Measurements from ENCODE around the gene VASH1.

The VASH1 gene

GRCh38 chr14:76829013-76829365 lies 67.7 kb downstream of the VASH1 start:
- Histone ChIP-seq H4K20me1 (ENCODE audit: insufficient read depth, low read length) (no peaks in the 10 kb centered on the region), H3K9me3 (ENCODE audit: low read length) (no peaks in the 10 kb centered on the region), H3K9ac (ENCODE audit: low read length) (no peak overlapping the region), H3K27ac (ENCODE audit: low read depth, low read length, poor library complexity, severe bottlenecking) (no peak overlapping the region), H3K9me2 (ENCODE audit: low read depth, low read length) (no peaks in the 10 kb centered on the region), H3K79me2 (ENCODE audit: insufficient read depth, low read length) (no peaks in the 10 kb centered on the region), H3K4me2 (ENCODE audit: low read length) (no peak overlapping the region), H3K4me1 (ENCODE audit: insufficient read depth, low read length, severe bottlenecking) (no peaks in the 10 kb centered on the region), H3K27me3 (ENCODE audit: insufficient read depth, low read length) (0 out of 2 replicates have a peak, but pooled peaks cover 7% of the 10 kb centered on the region), H3K36me3 (ENCODE audit: insufficient read depth, low read length) (no peaks in the 10 kb centered on the region), H2AFZ (ENCODE audit: low read length) (no peak overlapping the region), H3K4me3 (ENCODE audit: low read depth, low read length, poor library complexity, severe bottlenecking) (no peak overlapping the region), H3F3A (ENCODE audit: insufficient read depth, low read length) (no peaks in the 10 kb centered on the region)
- TF ChIP-seq EZH2 (IDR thresholded peaks at IDR 0.05; ENCODE audit: borderline replicate concordance, low read length) (no peak), CTCF (IDR thresholded peaks at IDR 0.05; ENCODE audit: low read length) (no peak)

- H3K27ac ChIP-seq (ENCODE audit: low read depth, low read length, poor library complexity, severe bottlenecking): no peak overlapping the region
- no peaks in the 10 kb centered on the region for H3K4me1 ChIP-seq (ENCODE audit: insufficient read depth, low read length, severe bottlenecking)
- no peaks in the 10 kb centered on the region for H3K9me3 ChIP-seq (ENCODE audit: low read length)
- H4K20me1 ChIP-seq (ENCODE audit: insufficient read depth, low read length): no peaks in the 10 kb centered on the region
- no peaks in the 10 kb centered on the region for H3K36me3 ChIP-seq (ENCODE audit: insufficient read depth, low read length)
- no peaks in the 10 kb centered on the region for H3K79me2 ChIP-seq (ENCODE audit: insufficient read depth, low read length)
- H3K9ac ChIP-seq (ENCODE audit: low read length): no peak overlapping the region
- H3K27me3 ChIP-seq (ENCODE audit: insufficient read depth, low read length): 0 out of 2 replicates have a peak, but pooled peaks cover 7% of the 10 kb centered on the region
- no peaks in the 10 kb centered on the region for H3F3A ChIP-seq (ENCODE audit: insufficient read depth, low read length)
- H2AFZ ChIP-seq (ENCODE audit: low read length): no peak overlapping the region
- no peak overlapping the region for H3K4me2 ChIP-seq (ENCODE audit: low read length)
- no peak for TF ChIP-seq CTCF (IDR thresholded peaks at IDR 0.05; ENCODE audit: low read length)
- TF ChIP-seq EZH2 (IDR thresholded peaks at IDR 0.05; ENCODE audit: borderline replicate concordance, low read length): no peak
- H3K4me3 ChIP-seq (ENCODE audit: low read depth, low read length, poor library complexity, severe bottlenecking): no peak overlapping the region
- H3K9me2 ChIP-seq (ENCODE audit: low read depth, low read length): no peaks in the 10 kb centered on the region
Measured at GRCh38 chr14:76829650-76830421, 68.6 kb downstream of the VASH1 start.

GRCh38 chr14:76830556-76830955 lies 69.3 kb downstream of the VASH1 start:
- no peaks in the 10 kb centered on the region for H4K20me1 ChIP-seq (ENCODE audit: insufficient read depth, low read length)
- H2AFZ ChIP-seq (ENCODE audit: low read length): no peak overlapping the region
- no peaks in the 10 kb centered on the region for H3K9me3 ChIP-seq (ENCODE audit: low read length)
- TF ChIP-seq CTCF (IDR thresholded peaks at IDR 0.05; ENCODE audit: low read length) (no peak), EZH2 (IDR thresholded peaks at IDR 0.05; ENCODE audit: borderline replicate concordance, low read length) (no peak)
- H3F3A ChIP-seq (ENCODE audit: insufficient read depth, low read length): no peaks in the 10 kb centered on the region
- H3K79me2 ChIP-seq (ENCODE audit: insufficient read depth, low read length): no peaks in the 10 kb centered on the region
- no peaks in the 10 kb centered on the region for H3K36me3 ChIP-seq (ENCODE audit: insufficient read depth, low read length)
- no peak overlapping the region for H3K27ac ChIP-seq (ENCODE audit: low read depth, low read length, poor library complexity, severe bottlenecking)
- no peaks in the 10 kb centered on the region for H3K4me1 ChIP-seq (ENCODE audit: insufficient read depth, low read length, severe bottlenecking)
- 0 out of 2 replicates have a peak, but pooled peaks cover 7% of the 10 kb centered on the region for H3K27me3 ChIP-seq (ENCODE audit: insufficient read depth, low read length)
- no peak overlapping the region for H3K9ac ChIP-seq (ENCODE audit: low read length)
- H3K9me2 ChIP-seq (ENCODE audit: low read depth, low read length): no peaks in the 10 kb centered on the region
- no peak overlapping the region for H3K4me2 ChIP-seq (ENCODE audit: low read length)
- no peak overlapping the region for H3K4me3 ChIP-seq (ENCODE audit: low read depth, low read length, poor library complexity, severe bottlenecking)
